Type B pancreatic cell (in vitro differentiated cells): Measurements from ENCODE around the gene APOC3. TPM values are rescaled to one million over a fixed set of nuclear protein-coding genes. Genes with fewer than 3 reads are reported as not detected.

Experiments
- DNase-seq: peaks from one replicate; pipeline ENCODE4 v3.0.0; 2021; ENCODE audit warnings: mixed read lengths; ENCODE audit not compliant: unreplicated experiment; ENCODE audit errors: extremely low spot score
- H3K27ac Mint-ChIP-seq: 2 replicates; pipeline ENCODE4 v1.8.0; 2021; ENCODE audit warnings: mild to moderate bottlenecking, mixed read lengths
- H3K27me3 Mint-ChIP-seq: 2 replicates; pipeline ENCODE4 v1.8.0; 2021; ENCODE audit warnings: mixed read lengths
- H3K36me3 Mint-ChIP-seq: 2 replicates; pipeline ENCODE4 v1.8.0; 2021; ENCODE audit warnings: mixed read lengths
- H3K4me1 Mint-ChIP-seq: one replicate; pipeline ENCODE4 v1.8.0; 2021; ENCODE audit warnings: mixed read lengths; ENCODE audit not compliant: unreplicated experiment
- H3K4me3 Mint-ChIP-seq: 2 replicates; pipeline ENCODE4 v1.8.0; 2021; ENCODE audit warnings: mild to moderate bottlenecking, mixed read lengths
- H3K9me3 Mint-ChIP-seq: 2 replicates; pipeline ENCODE4 v1.8.0; 2021; ENCODE audit warnings: mixed read lengths
- total RNA-seq: library from RNA; stranded (reverse); gene quantifications from 2 replicates; pipeline ENCODE4 v1.2.1, GENCODE V29; 2021; ENCODE audit warnings: low replicate concordance
- TF ChIP-seq, protein P1 (sequence below): fragments of 200-600 bp; sonication (generic); conservative IDR thresholded peaks from 2 replicates; pipeline ENCODE4 v1.5.0; 2021; ENCODE audit warnings: antibody characterized with exemption, mild to moderate bottlenecking

Gene APOC3
- total RNA-seq, 1 donor from 2014 or later, result 21.6 TPM

- no peak overlapping the region for H3K4me3 Mint-ChIP-seq
- no peaks in the 10 kb centered on the region for H3K27me3 Mint-ChIP-seq
- DNase-seq, result no peak
- peaks cover 12% of the 10 kb centered on the region for H3K4me1 Mint-ChIP-seq
- no peaks in the 10 kb centered on the region for H3K9me3 Mint-ChIP-seq
- TF ChIP-seq, protein P1, sequence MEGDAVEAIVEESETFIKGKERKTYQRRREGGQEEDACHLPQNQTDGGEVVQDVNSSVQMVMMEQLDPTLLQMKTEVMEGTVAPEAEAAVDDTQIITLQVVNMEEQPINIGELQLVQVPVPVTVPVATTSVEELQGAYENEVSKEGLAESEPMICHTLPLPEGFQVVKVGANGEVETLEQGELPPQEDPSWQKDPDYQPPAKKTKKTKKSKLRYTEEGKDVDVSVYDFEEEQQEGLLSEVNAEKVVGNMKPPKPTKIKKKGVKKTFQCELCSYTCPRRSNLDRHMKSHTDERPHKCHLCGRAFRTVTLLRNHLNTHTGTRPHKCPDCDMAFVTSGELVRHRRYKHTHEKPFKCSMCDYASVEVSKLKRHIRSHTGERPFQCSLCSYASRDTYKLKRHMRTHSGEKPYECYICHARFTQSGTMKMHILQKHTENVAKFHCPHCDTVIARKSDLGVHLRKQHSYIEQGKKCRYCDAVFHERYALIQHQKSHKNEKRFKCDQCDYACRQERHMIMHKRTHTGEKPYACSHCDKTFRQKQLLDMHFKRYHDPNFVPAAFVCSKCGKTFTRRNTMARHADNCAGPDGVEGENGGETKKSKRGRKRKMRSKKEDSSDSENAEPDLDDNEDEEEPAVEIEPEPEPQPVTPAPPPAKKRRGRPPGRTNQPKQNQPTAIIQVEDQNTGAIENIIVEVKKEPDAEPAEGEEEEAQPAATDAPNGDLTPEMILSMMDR, result no peak
- no peak overlapping the region for H3K27ac Mint-ChIP-seq
- H3K36me3 Mint-ChIP-seq, result no peaks in the 10 kb centered on the region
These were observed 2.2 kb upstream of the APOC3 start for GRCh38 chr11:116827461-116827860.

GRCh38 chr11:116828632-116829524, 829 bp upstream of the APOC3 start:
- Mint-ChIP-seq H3K9me3 (no peaks in the 10 kb centered on the region), H3K4me3 (no peak overlapping the region), H3K27ac (no peak overlapping the region), H3K27me3 (peaks cover 2% of the 10 kb centered on the region), H3K4me1 (peaks cover 12% of the 10 kb centered on the region), H3K36me3 (no peaks in the 10 kb centered on the region)
- TF ChIP-seq, protein P1, result no peak
- DNase-seq, result no peak

DNA sequence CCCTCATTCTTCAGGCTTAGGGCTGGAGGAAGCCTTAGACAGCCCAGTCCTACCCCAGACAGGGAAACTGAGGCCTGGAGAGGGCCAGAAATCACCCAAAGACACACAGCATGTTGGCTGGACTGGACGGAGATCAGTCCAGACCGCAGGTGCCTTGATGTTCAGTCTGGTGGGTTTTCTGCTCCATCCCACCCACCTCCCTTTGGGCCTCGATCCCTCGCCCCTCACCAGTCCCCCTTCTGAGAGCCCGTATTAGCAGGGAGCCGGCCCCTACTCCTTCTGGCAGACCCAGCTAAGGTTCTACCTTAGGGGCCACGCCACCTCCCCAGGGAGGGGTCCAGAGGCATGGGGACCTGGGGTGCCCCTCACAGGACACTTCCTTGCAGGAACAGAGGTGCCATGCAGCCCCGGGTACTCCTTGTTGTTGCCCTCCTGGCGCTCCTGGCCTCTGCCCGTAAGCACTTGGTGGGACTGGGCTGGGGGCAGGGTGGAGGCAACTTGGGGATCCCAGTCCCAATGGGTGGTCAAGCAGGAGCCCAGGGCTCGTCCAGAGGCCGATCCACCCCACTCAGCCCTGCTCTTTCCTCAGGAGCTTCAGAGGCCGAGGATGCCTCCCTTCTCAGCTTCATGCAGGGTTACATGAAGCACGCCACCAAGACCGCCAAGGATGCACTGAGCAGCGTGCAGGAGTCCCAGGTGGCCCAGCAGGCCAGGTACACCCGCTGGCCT, 641 bp downstream of the APOC3 start:
- DNase-seq, result no peak
- H3K9me3 Mint-ChIP-seq, result no peaks in the 10 kb centered on the region
- TF ChIP-seq, protein P1, result no peak
- H3K4me1 Mint-ChIP-seq, result peaks cover 12% of the 10 kb centered on the region
- H3K4me3 Mint-ChIP-seq, result no peak overlapping the region
- no peak overlapping the region for H3K27ac Mint-ChIP-seq
- H3K27me3 Mint-ChIP-seq, result peaks cover 6% of the 10 kb centered on the region
- H3K36me3 Mint-ChIP-seq, result no peaks in the 10 kb centered on the region

- Mint-ChIP-seq H3K36me3 (no peaks in the 10 kb centered on the region), H3K27me3 (peaks cover 6% of the 10 kb centered on the region), H3K4me1 (peaks cover 11% of the 10 kb centered on the region), H3K9me3 (no peaks in the 10 kb centered on the region), H3K4me3 (peak overlapping the region; percentile 14), H3K27ac (no peak overlapping the region)
- TF ChIP-seq, protein P1, result no peak
- DNase-seq, result no peak
These were observed 2.2 kb downstream of the APOC3 start for GRCh38 chr11:116831790-116832349.

GRCh38 chr11:116832350-116833290, 2.9 kb downstream of the APOC3 start:
- DNase-seq, result no peak
- peak overlapping the region; percentile 14 for H3K4me3 Mint-ChIP-seq
- H3K27ac Mint-ChIP-seq, result peak overlapping the region; percentile 46
- no peaks in the 10 kb centered on the region for H3K36me3 Mint-ChIP-seq
- H3K9me3 Mint-ChIP-seq, result no peaks in the 10 kb centered on the region
- TF ChIP-seq, protein P1, result no peak
- H3K4me1 Mint-ChIP-seq, result peaks cover 11% of the 10 kb centered on the region
- H3K27me3 Mint-ChIP-seq, result peaks cover 6% of the 10 kb centered on the region
